OCI-LY1 (cell line): ENCODE data around the gene PIAS4.

ENCODE experiments used
- H2AFZ ChIP-seq: fragments of 200-600 bp; sonication (generic), shearing (Covaris generic); 2 replicates; pipeline ENCODE4 v1.6.0; 2014; ENCODE audit warnings: antibody characterized with exemption, mild to moderate bottlenecking, low read length
- H3F3A ChIP-seq: fragments of 200-600 bp; sonication (generic), shearing (Covaris generic); 2 replicates; pipeline ENCODE4 v1.6.0; 2014; ENCODE audit warnings: mild to moderate bottlenecking, antibody characterized with exemption, low read length, moderate library complexity; ENCODE audit not compliant: insufficient read depth
- H3K27ac ChIP-seq: fragments of 200-600 bp; sonication (generic); 2 replicates; pipeline ENCODE4 v1.5.1; 2014; ENCODE audit warnings: low read length, mixed run types, mild to moderate bottlenecking, low read depth; ENCODE audit not compliant: poor library complexity, severe bottlenecking
- H3K27me3 ChIP-seq: fragments of 200-600 bp; sonication (generic); 2 replicates; pipeline ENCODE4 v1.6.0; 2014; ENCODE audit warnings: antibody characterized with exemption, mild to moderate bottlenecking, low read length, moderate library complexity; ENCODE audit not compliant: insufficient read depth
- H3K36me3 ChIP-seq: fragments of 200-600 bp; sonication (generic); 2 replicates; pipeline ENCODE4 v1.6.1; 2014; ENCODE audit warnings: mild to moderate bottlenecking, antibody characterized with exemption, low read length, moderate library complexity, mixed read lengths; ENCODE audit not compliant: insufficient read depth
- H3K4me1 ChIP-seq: fragments of 200-600 bp; sonication (generic); 2 replicates; pipeline ENCODE4 v1.5.1; 2014; ENCODE audit warnings: mild to moderate bottlenecking, low read length, moderate library complexity; ENCODE audit not compliant: insufficient read depth, severe bottlenecking
- H3K4me2 ChIP-seq: fragments of 200-600 bp; sonication (generic), shearing (Covaris generic); 2 replicates; pipeline ENCODE4 v1.6.1; 2014; ENCODE audit warnings: low read length
- H3K4me3 ChIP-seq: fragments of 200-600 bp; sonication (generic); 2 replicates; pipeline ENCODE4 v1.5.1; 2014; ENCODE audit warnings: low read length, low read depth, mild to moderate bottlenecking, mixed read lengths; ENCODE audit not compliant: poor library complexity, severe bottlenecking
- H3K79me2 ChIP-seq: fragments of 200-600 bp; shearing (Covaris generic); 2 replicates; pipeline ENCODE4 v1.6.1; 2016; ENCODE audit warnings: mixed run types, low read length, mixed read lengths; ENCODE audit not compliant: insufficient read depth
- H3K9ac ChIP-seq: fragments of 200-600 bp; sonication (generic), shearing (Covaris generic); 2 replicates; pipeline ENCODE4 v1.6.1; 2014; ENCODE audit warnings: mild to moderate bottlenecking, low read length, mixed read lengths
- H3K9me2 ChIP-seq: fragments of 200-600 bp; sonication (generic), shearing (Covaris generic); 2 replicates; pipeline ENCODE4 v1.6.1; 2014; ENCODE audit warnings: low read depth, mild to moderate bottlenecking, low read length, mixed read lengths
- H3K9me3 ChIP-seq: fragments of 200-600 bp; shearing (Covaris generic); 2 replicates; pipeline ENCODE4 v1.6.1; 2014; ENCODE audit warnings: low read length, mixed read lengths
- H4K20me1 ChIP-seq: fragments of 200-600 bp; sonication (generic), shearing (Covaris generic); 2 replicates; pipeline ENCODE4 v1.6.0; 2016; ENCODE audit warnings: mild to moderate bottlenecking, low read length; ENCODE audit not compliant: insufficient read depth
- CTCF ChIP-seq: fragments of 200-600 bp; sonication (generic), shearing (Covaris generic); IDR thresholded peaks from 2 replicates; pipeline ENCODE4 v1.5.1; 2017; ENCODE audit warnings: mild to moderate bottlenecking, antibody characterized with exemption, low read length, moderate library complexity, mixed read lengths
- EZH2 ChIP-seq: fragments of 200-600 bp; sonication (generic), shearing (Covaris generic); IDR thresholded peaks from 2 replicates; pipeline ENCODE4 v1.8.0; 2017; ENCODE audit warnings: borderline replicate concordance, mixed run types, mild to moderate bottlenecking, antibody characterized with exemption, low read length, moderate library complexity, mixed read lengths

Gene PIAS4

GRCh38 chr19:4014541-4015491 is 7.3 kb downstream of the PIAS4 start:
- Histone ChIP-seq H3K27ac (no peak overlapping the region), H3K4me2 (no peak overlapping the region), H3K79me2 (no peaks in the 10 kb centered on the region), H4K20me1 (no peaks in the 10 kb centered on the region), H3K9me2 (no peaks in the 10 kb centered on the region), H3K36me3 (peaks cover 45% of the 10 kb centered on the region), H3K4me1 (peaks cover 2% of the 10 kb centered on the region), H3K27me3 (no peaks in the 10 kb centered on the region), H3K9me3 (no peaks in the 10 kb centered on the region), H3F3A (no peaks in the 10 kb centered on the region), H3K4me3 (no peak overlapping the region), H2AFZ (no peak overlapping the region), H3K9ac (no peak overlapping the region)
- TF ChIP-seq EZH2 (no peak), CTCF (no peak)

DNA sequence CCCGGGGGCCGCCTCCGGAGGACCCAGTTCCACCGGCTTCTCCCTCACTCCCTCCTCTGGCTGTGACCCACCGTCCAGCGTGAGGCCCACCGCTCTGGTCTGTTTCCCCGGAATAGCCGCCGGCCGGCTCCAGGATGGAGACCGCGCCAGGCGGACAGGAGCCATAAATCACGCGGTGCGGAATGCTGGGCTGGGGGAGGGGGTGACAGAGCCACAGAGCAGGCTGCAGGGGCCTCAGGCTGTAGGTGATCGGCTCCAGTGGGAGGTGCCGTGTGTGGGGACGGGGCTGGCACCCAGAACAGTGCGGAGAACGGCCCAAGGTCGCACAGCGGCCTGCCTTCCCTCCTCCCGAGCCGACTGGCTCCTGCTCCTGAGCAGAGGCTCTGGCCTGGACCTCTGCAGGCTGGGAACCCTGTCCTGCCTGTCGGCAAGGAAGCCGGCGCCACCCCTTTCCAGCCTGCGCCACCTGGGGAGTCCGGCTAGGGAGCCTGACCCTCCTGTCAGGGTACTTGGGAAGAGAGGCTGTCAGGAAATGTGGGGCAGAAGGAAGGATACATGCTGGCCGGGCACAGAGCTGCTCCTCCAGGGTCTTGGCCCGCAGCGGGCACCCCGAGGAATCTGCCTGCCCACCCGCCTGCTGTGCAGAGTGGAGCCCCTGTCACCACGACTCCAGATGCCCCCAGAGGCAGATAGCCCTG is 8.3 kb downstream of the PIAS4 start:
- Histone ChIP-seq H3K4me3 (no peak overlapping the region), H3K4me1 (no peaks in the 10 kb centered on the region), H3K9me2 (no peaks in the 10 kb centered on the region), H4K20me1 (no peaks in the 10 kb centered on the region), H2AFZ (no peak overlapping the region), H3K27ac (no peak overlapping the region), H3K79me2 (no peaks in the 10 kb centered on the region), H3K4me2 (no peak overlapping the region), H3K27me3 (no peaks in the 10 kb centered on the region), H3F3A (no peaks in the 10 kb centered on the region), H3K9ac (no peak overlapping the region), H3K9me3 (no peaks in the 10 kb centered on the region), H3K36me3 (peaks cover 51% of the 10 kb centered on the region)
- TF ChIP-seq EZH2 = no peak
- TF ChIP-seq CTCF = no peak

GRCh38 chr19:4016486-4016885 is 8.9 kb downstream of the PIAS4 start:
- Histone ChIP-seq H3K27ac (no peak overlapping the region), H3K27me3 (no peaks in the 10 kb centered on the region), H3K36me3 (peaks cover 56% of the 10 kb centered on the region), H3K79me2 (no peaks in the 10 kb centered on the region), H4K20me1 (no peaks in the 10 kb centered on the region), H3K9me3 (no peaks in the 10 kb centered on the region), H3K4me3 (no peak overlapping the region), H2AFZ (no peak overlapping the region), H3K4me1 (no peaks in the 10 kb centered on the region), H3F3A (no peaks in the 10 kb centered on the region), H3K9ac (no peak overlapping the region), H3K9me2 (no peaks in the 10 kb centered on the region), H3K4me2 (no peak overlapping the region)
- TF ChIP-seq CTCF = no peak
- TF ChIP-seq EZH2 = no peak
